GM12878 (cell line): ENCODE measurements around the gene CCDC88C. TPM values are rescaled to one million over a fixed set of nuclear protein-coding genes. Genes with fewer than 3 reads are reported as not detected.
A peak's percentile ranks its signal among the peaks of the same experiment; 100 is the strongest.

ENCODE experiments used
- BCL11A ChIP-seq: IDR thresholded peaks from 2 replicates; pipeline ENCODE4 v1.6.1; 2011; ENCODE audit warnings: low read depth, low read length
- E4F1 ChIP-seq: fragments of 450-650 bp; IDR thresholded peaks from 2 replicates; pipeline ENCODE4 v1.6.1; 2018; ENCODE audit warnings: borderline replicate concordance, mild to moderate bottlenecking; ENCODE audit not compliant: partially characterized antibody
- FOXM1 ChIP-seq: IDR thresholded peaks from 2 replicates; pipeline ENCODE4 v1.6.1; 2012; ENCODE audit warnings: low read depth, mild to moderate bottlenecking, inconsistent platforms, low read length, moderate library complexity
- GABPA ChIP-seq: IDR thresholded peaks from 2 replicates; pipeline ENCODE4 v1.6.1; 2014; ENCODE audit warnings: antibody characterized with exemption, low read depth, mild to moderate bottlenecking, inconsistent platforms
- IRF3 ChIP-seq: fragments of 450-650 bp; IDR thresholded peaks from 2 replicates; pipeline ENCODE4 v1.6.1; 2014; ENCODE audit warnings: mild to moderate bottlenecking
- KLF5 ChIP-seq: fragments of 450-650 bp; IDR thresholded peaks from 2 replicates; pipeline ENCODE4 v1.6.1; 2014; ENCODE audit warnings: mild to moderate bottlenecking; ENCODE audit not compliant: partially characterized antibody
- MTA3 ChIP-seq: IDR thresholded peaks from 2 replicates; pipeline ENCODE4 v1.6.1; 2012; ENCODE audit warnings: low read length, inconsistent platforms, borderline replicate concordance
- POLR2A ChIP-seq: IDR thresholded peaks from 2 replicates; pipeline ENCODE4 v1.6.1; 2011; ENCODE audit warnings: low read depth, mild to moderate bottlenecking, low read length
- SRF ChIP-seq, 2 experiments: IDR thresholded peaks; 2 replicates each; pipeline ENCODE4 v1.6.1; 2011; ENCODE audit warnings: low read depth in 2 of 2, low read length in 2 of 2, mild to moderate bottlenecking in 1 of 2, moderate library complexity in 1 of 2
- TAF1 ChIP-seq: IDR thresholded peaks from 2 replicates; pipeline ENCODE4 v1.6.1; 2011; ENCODE audit warnings: mild to moderate bottlenecking, low read depth, low read length, borderline replicate concordance
- TCF3 ChIP-seq: IDR thresholded peaks from 2 replicates; pipeline ENCODE4 v1.6.1; 2012; ENCODE audit warnings: low read depth, mild to moderate bottlenecking, low read length, borderline replicate concordance; ENCODE audit not compliant: insufficient read depth
- ZBTB11 ChIP-seq: fragments of 450-650 bp; formaldehyde crosslinking; IDR thresholded peaks from 2 replicates; pipeline ENCODE4 v1.5.0; 2022; ENCODE audit warnings: mild to moderate bottlenecking, missing genetic modification characterization
- ZNF592 ChIP-seq: fragments of 450-650 bp; IDR thresholded peaks from 2 replicates; pipeline ENCODE4 v1.6.1; 2017; ENCODE audit warnings: mild to moderate bottlenecking, moderate library complexity
- ZNF687 ChIP-seq: fragments of 450-650 bp; IDR thresholded peaks from 2 replicates; pipeline ENCODE4 v1.6.1; 2017; ENCODE audit warnings: mild to moderate bottlenecking, moderate library complexity
- polyA plus RNA-seq, 11 experiments: library from polyadenylated mRNA; depleted of rRNA in 4 of 11; unstranded in 6 of 11; stranded (reverse) in 5 of 11; fragments of >200 nt; fragmentation: Nextera tagmentation in 4 of 11; fragmentation: Illumina TruSeq in 1 of 11; extraction: Ambion mirVana in 4 of 11; extraction: Trizol in 1 of 11; gene quantifications; 1 replicate in 1 of 11; 2 replicates in 10 of 11; pipeline versions ENCODE4 v1.2.1 to v1.2.3, GENCODE V29; 2011 to 2016; ENCODE audit warnings: inconsistent platforms in 2 of 11, missing spikeins in 2 of 11, low read depth in 1 of 11
- total RNA-seq, 4 experiments: library from RNA; depleted of rRNA in 3 of 4; stranded (reverse); fragments of >200 nt in 3 of 4; fragmentation: Illumina TruSeq in 1 of 4; extraction: Trizol in 1 of 4; gene quantifications; 2 replicates each; pipeline versions ENCODE4 v1.2.1 to v1.2.3, GENCODE V29; 2013 to 2021

The CCDC88C gene
- total and polyA plus RNA-seq, 10 of the 15 experiments (the other 5 are each of a cell fraction or from before 2014, with no cell fraction given): 4.0 to 79.6 (median 36.6) TPM

- TF ChIP-seq ZNF687 (peak; percentile 73), GABPA (no peak), SRF (IDR thresholded peaks at IDR 0.05; ENCODE audit: low read depth in 2 of 2, low read length in 2 of 2) (no peak), FOXM1 (no peak; the same call in 1 of the 2 replicates), MTA3 (no peak), TAF1 (no peak), KLF5 (no peak), E4F1 (no peak), BCL11A (no peak), TCF3 (no peak), POLR2A (no peak), ZNF592 (peak; percentile 86), ZBTB11 (no peak), IRF3 (no peak)
Observed at GRCh38 chr14:91418387-91419043, 895 bp upstream of the CCDC88C start (continued).
